Stimulated activated CD4-positive, alpha-beta T cell treated with anti-CD3 and anti-CD28 coated beads, Interleukin-2, amount 100 ng/mL, for 4 hours (primary cell): ENCODE measurements around the gene SERPINB8.

Experiments used
- DNase-seq: peaks from one replicate; pipeline ENCODE4 v3.0.0-alpha.2; 2020; ENCODE audit warnings: low read depth

The SERPINB8 gene

GRCh38 chr18:64017870-64018269 is 48.0 kb downstream of the SERPINB8 start:
- no peak for DNase-seq

- DNase-seq: no peak
Observed at GRCh38 chr18:64019922-64020756, 50.3 kb downstream of the SERPINB8 start.

- no peak for DNase-seq
Observed at GRCh38 chr18:64026350-64026749, 56.5 kb downstream of the SERPINB8 start.

- DNase-seq: no peak
Observed at GRCh38 chr18:64027931-64028695, 58.2 kb downstream of the SERPINB8 start.

- DNase-seq: no peak
Observed at GRCh38 chr18:64029096-64029495, 59.2 kb downstream of the SERPINB8 start.

- no peak for DNase-seq
Observed at GRCh38 chr18:64031411-64031810, 61.5 kb downstream of the SERPINB8 start.

GRCh38 chr18:64032312-64032711 is 62.4 kb downstream of the SERPINB8 start:
- DNase-seq: no peak

GRCh38 chr18:64037812-64038414 is 68.0 kb downstream of the SERPINB8 start:
- no peak for DNase-seq
